HuH-7.5 (cell line): Measurements from ENCODE around the gene ZBTB20.

ENCODE experiments used
- DNase-seq: peaks from one replicate; pipeline ENCODE4 v3.0.0; 2011; ENCODE audit warnings: low spot score

The ZBTB20 gene

GRCh38 chr3:114332342-114333179 lies 814.5 kb downstream of the ZBTB20 start:
- DNase-seq = no peak

GRCh38 chr3:114331710-114332109 lies 815.4 kb downstream of the ZBTB20 start:
- DNase-seq = no peak

GRCh38 chr3:114331007-114331406 lies 816.1 kb downstream of the ZBTB20 start:
- no peak for DNase-seq

- no peak for DNase-seq
Measured at GRCh38 chr3:114329823-114330222, 817.3 kb downstream of the ZBTB20 start.

- DNase-seq = no peak
Measured at GRCh38 chr3:114328345-114328744, 818.7 kb downstream of the ZBTB20 start.

- no peak for DNase-seq
Measured at GRCh38 chr3:114327665-114328064, 819.4 kb downstream of the ZBTB20 start.

- no peak for DNase-seq
Measured at GRCh38 chr3:114323546-114324254, 823.4 kb downstream of the ZBTB20 start.

- DNase-seq = no peak
Measured at GRCh38 chr3:114320246-114320645, 826.8 kb downstream of the ZBTB20 start.

- peak; percentile 40 for DNase-seq
Measured at GRCh38 chr3:114319453-114319852, 827.6 kb downstream of the ZBTB20 start.

GRCh38 chr3:114318295-114318694 lies 828.8 kb downstream of the ZBTB20 start:
- no peak for DNase-seq

GRCh38 chr3:114314282-114314681 lies 832.8 kb downstream of the ZBTB20 start:
- no peak for DNase-seq

- no peak for DNase-seq
Measured at GRCh38 chr3:114313426-114313825, 833.7 kb downstream of the ZBTB20 start.

GRCh38 chr3:114310695-114311094 lies 836.4 kb downstream of the ZBTB20 start:
- no peak for DNase-seq

GRCh38 chr3:114308830-114309229 lies 838.3 kb downstream of the ZBTB20 start:
- DNase-seq = no peak

GRCh38 chr3:114308377-114308776 lies 838.7 kb downstream of the ZBTB20 start:
- DNase-seq = no peak

- no peak for DNase-seq
Measured at GRCh38 chr3:114307832-114308231, 839.3 kb downstream of the ZBTB20 start.

- DNase-seq = no peak
Measured at GRCh38 chr3:114307222-114307830, 839.8 kb downstream of the ZBTB20 start.

- DNase-seq = no peak
Measured at GRCh38 chr3:114299941-114300624, 847.0 kb downstream of the ZBTB20 start.

GRCh38 chr3:114299421-114299820 lies 847.7 kb downstream of the ZBTB20 start:
- DNase-seq = peak; percentile 64

- DNase-seq = no peak
Measured at GRCh38 chr3:114295946-114296345, 851.1 kb downstream of the ZBTB20 start.

- DNase-seq = no peak
Measured at GRCh38 chr3:114294940-114295480, 852.1 kb downstream of the ZBTB20 start.
